WTC11 (cell line): ENCODE data around the gene EOGT. TPM values are rescaled to one million over a fixed set of nuclear protein-coding genes. Genes with fewer than 3 reads are reported as not detected.

ENCODE experiments used
- ATAC-seq: fragments of 200-7000 bp; cut with Tn5 transposase; 2 replicates; pipeline ENCODE4 v1.10.0; 2021; ENCODE audit warnings: mild to moderate bottlenecking, moderate library complexity
- CTCF ChIA-PET: fragments of 300-600 bp; sonication (Branson Sonifier 250); formaldehyde crosslinking; loops from one replicate; lab custom pipeline; 2021; ENCODE audit warnings: antibody characterized with exemption; lab: Charles Lee
- POLR2A ChIA-PET: fragments of 350-600 bp; sonication (Branson Sonifier 250); formaldehyde crosslinking; loops from one replicate; lab custom pipeline; 2021; ENCODE audit warnings: antibody characterized with exemption; lab: Charles Lee
- DNase-seq: peaks from one replicate; pipeline ENCODE4 v3.0.0; 2021; ENCODE audit warnings: low spot score
- H3K27ac Mint-ChIP-seq: 2 replicates; pipeline ENCODE4 v1.8.0; 2021; ENCODE audit warnings: mixed read lengths
- H3K27me3 Mint-ChIP-seq: 2 replicates; pipeline ENCODE4 v1.8.0; 2021; ENCODE audit warnings: low read depth, mild to moderate bottlenecking, moderate library complexity, mixed read lengths
- H3K36me3 Mint-ChIP-seq: 2 replicates; pipeline ENCODE4 v1.8.0; 2021; ENCODE audit warnings: mixed read lengths
- H3K4me1 Mint-ChIP-seq: 2 replicates; pipeline ENCODE4 v1.8.0; 2022; ENCODE audit warnings: mixed read lengths
- H3K4me3 Mint-ChIP-seq: 2 replicates; pipeline ENCODE4 v1.8.0; 2021; ENCODE audit warnings: mild to moderate bottlenecking, moderate library complexity, mixed read lengths
- H3K9me3 Mint-ChIP-seq: 2 replicates; pipeline ENCODE4 v1.8.0; 2021; ENCODE audit warnings: mixed read lengths
- ETV6 ChIP-seq: sonication (generic); formaldehyde crosslinking; IDR thresholded peaks from 2 replicates; pipeline ENCODE4 v1.8.1; 2022; ENCODE audit warnings: mild to moderate bottlenecking, missing genetic modification reagents
- NR1H2 ChIP-seq: sonication (generic); formaldehyde crosslinking; IDR thresholded peaks from 2 replicates; pipeline ENCODE4 v1.9.0; 2021; ENCODE audit warnings: mild to moderate bottlenecking, moderate library complexity, missing genetic modification reagents
- SMAD3 ChIP-seq: sonication (generic); formaldehyde crosslinking; IDR thresholded peaks from 2 replicates; pipeline ENCODE4 v1.8.0; 2022; ENCODE audit warnings: missing genetic modification reagents, mild to moderate bottlenecking, borderline replicate concordance
- SP1 ChIP-seq: sonication (generic); formaldehyde crosslinking; conservative IDR thresholded peaks from 2 replicates; pipeline ENCODE4 v1.8.1; 2022; ENCODE audit warnings: missing genetic modification reagents
- TCF7 ChIP-seq: sonication (generic); formaldehyde crosslinking; IDR thresholded peaks from 2 replicates; pipeline ENCODE4 v1.8.0; 2022; ENCODE audit warnings: mild to moderate bottlenecking, low read depth, missing genetic modification reagents, moderate library complexity
- ZNF121 ChIP-seq: sonication (generic); formaldehyde crosslinking; IDR thresholded peaks from 2 replicates; pipeline ENCODE4 v1.8.0; 2023; ENCODE audit warnings: missing genetic modification reagents
- ZNF423 ChIP-seq: fragments of 250-450 bp; sonication (Bioruptor Pico); IDR thresholded peaks from 2 replicates; pipeline ENCODE4 v2.1.2; 2022; ENCODE audit warnings: mild to moderate bottlenecking, moderate library complexity
- total RNA-seq: library from RNA; stranded (reverse); gene quantifications from 3 replicates; pipeline ENCODE4 v1.2.3, GENCODE V29; 2021
- TF ChIP-seq, protein P1 (sequence below): sonication (generic); formaldehyde crosslinking; IDR thresholded peaks from 2 replicates; pipeline ENCODE4 v1.8.1; 2023; ENCODE audit warnings: mild to moderate bottlenecking, missing genetic modification reagents, moderate library complexity
- TF ChIP-seq, protein P2 (sequence below): sonication (generic); formaldehyde crosslinking; IDR thresholded peaks from 2 replicates; pipeline ENCODE4 v1.8.1; 2022; ENCODE audit warnings: missing genetic modification reagents, borderline replicate concordance
- TF ChIP-seq, protein P3 (sequence below): fragments of 250-450 bp; sonication (Bioruptor Pico); IDR thresholded peaks from 2 replicates; pipeline ENCODE4 v1.9.0; 2021; ENCODE audit warnings: mild to moderate bottlenecking
- TF ChIP-seq, protein P4 (sequence below): fragments of 250-450 bp; sonication (Bioruptor Pico); IDR thresholded peaks from 2 replicates; pipeline ENCODE4 v1.9.0; 2021; ENCODE audit warnings: moderate library complexity, mild to moderate bottlenecking, inconsistent platforms, borderline replicate concordance
- TF ChIP-seq, protein P5 (sequence below): sonication (generic); formaldehyde crosslinking; IDR thresholded peaks from 2 replicates; pipeline ENCODE4 v1.8.1; 2023; ENCODE audit warnings: mild to moderate bottlenecking, missing genetic modification reagents, borderline replicate concordance
- TF ChIP-seq, protein P6 (sequence below): sonication (generic); formaldehyde crosslinking; IDR thresholded peaks from 2 replicates; pipeline ENCODE4 v1.8.0; 2023; ENCODE audit warnings: mild to moderate bottlenecking, missing genetic modification reagents
- TF ChIP-seq, protein P7 (sequence below): sonication (generic); formaldehyde crosslinking; IDR thresholded peaks from 2 replicates; pipeline ENCODE4 v1.8.1; 2023; ENCODE audit warnings: mild to moderate bottlenecking, missing genetic modification reagents
- TF ChIP-seq, protein P8 (sequence below): fragments of 250-450 bp; sonication (Bioruptor Pico); conservative IDR thresholded peaks from 2 replicates; pipeline ENCODE4 v1.9.0; 2021; ENCODE audit warnings: mild to moderate bottlenecking
- TF ChIP-seq, protein P9 (sequence below): sonication (generic); formaldehyde crosslinking; IDR thresholded peaks from 2 replicates; pipeline ENCODE4 v1.8.0; 2023; ENCODE audit warnings: missing genetic modification reagents

The EOGT gene
- total RNA-seq, 1 experiment from 2014 or later = 32.9 TPM

DNA sequence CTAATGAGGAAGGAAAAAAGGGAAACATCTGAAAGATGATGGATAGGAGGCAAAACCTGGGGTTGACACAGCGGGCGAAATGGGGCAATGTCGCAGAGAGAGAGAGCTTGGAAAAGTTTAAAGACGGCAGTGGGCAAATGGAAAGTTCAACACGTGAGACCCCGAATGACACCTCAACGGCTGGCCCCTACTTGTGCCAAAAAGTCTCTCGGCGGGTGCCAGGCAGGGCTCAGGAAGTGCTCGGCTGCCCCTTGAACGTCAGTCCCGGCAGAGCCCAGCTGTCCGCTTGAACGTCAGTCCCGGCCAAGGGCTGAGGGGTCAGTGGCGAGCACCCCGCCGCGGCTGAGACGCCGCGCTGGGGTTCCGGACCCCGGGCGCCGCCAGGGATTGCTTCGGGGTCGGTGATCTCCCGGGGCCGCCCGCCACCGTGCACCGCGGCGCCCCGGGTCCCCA lies 658 bp downstream of the EOGT start:
- CTCF ChIA-PET = interaction anchor here (0.5 to 2.3 kb wide), 4 partner anchors 13 to 1566 kb away, joined by 3 to 6 read pairs (median 4); partner anchors contain the start of gene TAFA4
- peak overlapping the region; percentile 80; the same call in 1 of the 2 replicates for H3K27ac Mint-ChIP-seq
- POLR2A ChIA-PET = interaction anchor here (1.0 to 1.9 kb wide), 2 partner anchors 39 to 81 kb away, joined by 3 to 7 read pairs; partner anchors contain the start of genes TAFA4 and TMF1
- no peak for TF ChIP-seq ETV6 (CRISPR knock-in tag)
- TF ChIP-seq, protein P1, sequence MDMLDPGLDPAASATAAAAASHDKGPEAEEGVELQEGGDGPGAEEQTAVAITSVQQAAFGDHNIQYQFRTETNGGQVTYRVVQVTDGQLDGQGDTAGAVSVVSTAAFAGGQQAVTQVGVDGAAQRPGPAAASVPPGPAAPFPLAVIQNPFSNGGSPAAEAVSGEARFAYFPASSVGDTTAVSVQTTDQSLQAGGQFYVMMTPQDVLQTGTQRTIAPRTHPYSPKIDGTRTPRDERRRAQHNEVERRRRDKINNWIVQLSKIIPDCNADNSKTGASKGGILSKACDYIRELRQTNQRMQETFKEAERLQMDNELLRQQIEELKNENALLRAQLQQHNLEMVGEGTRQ = no peak
- TF ChIP-seq, protein P2, sequence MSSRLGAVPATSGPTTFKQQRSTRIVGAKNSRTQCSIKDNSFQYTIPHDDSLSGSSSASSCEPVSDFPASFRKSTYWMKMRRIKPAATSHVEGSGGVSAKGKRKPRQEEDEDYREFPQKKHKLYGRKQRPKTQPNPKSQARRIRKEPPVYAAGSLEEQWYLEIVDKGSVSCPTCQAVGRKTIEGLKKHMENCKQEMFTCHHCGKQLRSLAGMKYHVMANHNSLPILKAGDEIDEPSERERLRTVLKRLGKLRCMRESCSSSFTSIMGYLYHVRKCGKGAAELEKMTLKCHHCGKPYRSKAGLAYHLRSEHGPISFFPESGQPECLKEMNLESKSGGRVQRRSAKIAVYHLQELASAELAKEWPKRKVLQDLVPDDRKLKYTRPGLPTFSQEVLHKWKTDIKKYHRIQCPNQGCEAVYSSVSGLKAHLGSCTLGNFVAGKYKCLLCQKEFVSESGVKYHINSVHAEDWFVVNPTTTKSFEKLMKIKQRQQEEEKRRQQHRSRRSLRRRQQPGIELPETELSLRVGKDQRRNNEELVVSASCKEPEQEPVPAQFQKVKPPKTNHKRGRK (CRISPR knock-in tag) = no peak
- TF ChIP-seq, protein P3, sequence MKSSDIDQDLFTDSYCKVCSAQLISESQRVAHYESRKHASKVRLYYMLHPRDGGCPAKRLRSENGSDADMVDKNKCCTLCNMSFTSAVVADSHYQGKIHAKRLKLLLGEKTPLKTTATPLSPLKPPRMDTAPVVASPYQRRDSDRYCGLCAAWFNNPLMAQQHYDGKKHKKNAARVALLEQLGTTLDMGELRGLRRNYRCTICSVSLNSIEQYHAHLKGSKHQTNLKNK (CRISPR knock-in tag) = no peak
- peak; percentile 4; the same call in 1 of the 2 replicates for TF ChIP-seq ZNF423
- TF ChIP-seq, protein P4, sequence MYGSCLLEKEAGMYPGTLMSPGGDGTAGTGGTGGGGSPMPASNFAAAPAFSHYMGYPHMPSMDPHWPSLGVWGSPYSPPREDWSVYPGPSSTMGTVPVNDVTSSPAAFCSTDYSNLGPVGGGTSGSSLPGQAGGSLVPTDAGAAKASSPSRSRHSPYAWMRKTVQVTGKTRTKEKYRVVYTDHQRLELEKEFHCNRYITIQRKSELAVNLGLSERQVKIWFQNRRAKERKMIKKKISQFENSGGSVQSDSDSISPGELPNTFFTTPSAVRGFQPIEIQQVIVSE (CRISPR knock-in tag) = no peak
- TF ChIP-seq, protein P5, sequence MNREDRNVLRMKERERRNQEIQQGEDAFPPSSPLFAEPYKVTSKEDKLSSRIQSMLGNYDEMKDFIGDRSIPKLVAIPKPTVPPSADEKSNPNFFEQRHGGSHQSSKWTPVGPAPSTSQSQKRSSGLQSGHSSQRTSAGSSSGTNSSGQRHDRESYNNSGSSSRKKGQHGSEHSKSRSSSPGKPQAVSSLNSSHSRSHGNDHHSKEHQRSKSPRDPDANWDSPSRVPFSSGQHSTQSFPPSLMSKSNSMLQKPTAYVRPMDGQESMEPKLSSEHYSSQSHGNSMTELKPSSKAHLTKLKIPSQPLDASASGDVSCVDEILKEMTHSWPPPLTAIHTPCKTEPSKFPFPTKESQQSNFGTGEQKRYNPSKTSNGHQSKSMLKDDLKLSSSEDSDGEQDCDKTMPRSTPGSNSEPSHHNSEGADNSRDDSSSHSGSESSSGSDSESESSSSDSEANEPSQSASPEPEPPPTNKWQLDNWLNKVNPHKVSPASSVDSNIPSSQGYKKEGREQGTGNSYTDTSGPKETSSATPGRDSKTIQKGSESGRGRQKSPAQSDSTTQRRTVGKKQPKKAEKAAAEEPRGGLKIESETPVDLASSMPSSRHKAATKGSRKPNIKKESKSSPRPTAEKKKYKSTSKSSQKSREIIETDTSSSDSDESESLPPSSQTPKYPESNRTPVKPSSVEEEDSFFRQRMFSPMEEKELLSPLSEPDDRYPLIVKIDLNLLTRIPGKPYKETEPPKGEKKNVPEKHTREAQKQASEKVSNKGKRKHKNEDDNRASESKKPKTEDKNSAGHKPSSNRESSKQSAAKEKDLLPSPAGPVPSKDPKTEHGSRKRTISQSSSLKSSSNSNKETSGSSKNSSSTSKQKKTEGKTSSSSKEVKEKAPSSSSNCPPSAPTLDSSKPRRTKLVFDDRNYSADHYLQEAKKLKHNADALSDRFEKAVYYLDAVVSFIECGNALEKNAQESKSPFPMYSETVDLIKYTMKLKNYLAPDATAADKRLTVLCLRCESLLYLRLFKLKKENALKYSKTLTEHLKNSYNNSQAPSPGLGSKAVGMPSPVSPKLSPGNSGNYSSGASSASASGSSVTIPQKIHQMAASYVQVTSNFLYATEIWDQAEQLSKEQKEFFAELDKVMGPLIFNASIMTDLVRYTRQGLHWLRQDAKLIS (CRISPR knock-in tag) = no peak
- peak; percentile 51; the same call in 1 of the 2 replicates for TF ChIP-seq ZNF121 (CRISPR knock-in tag)
- TF ChIP-seq, protein P6, sequence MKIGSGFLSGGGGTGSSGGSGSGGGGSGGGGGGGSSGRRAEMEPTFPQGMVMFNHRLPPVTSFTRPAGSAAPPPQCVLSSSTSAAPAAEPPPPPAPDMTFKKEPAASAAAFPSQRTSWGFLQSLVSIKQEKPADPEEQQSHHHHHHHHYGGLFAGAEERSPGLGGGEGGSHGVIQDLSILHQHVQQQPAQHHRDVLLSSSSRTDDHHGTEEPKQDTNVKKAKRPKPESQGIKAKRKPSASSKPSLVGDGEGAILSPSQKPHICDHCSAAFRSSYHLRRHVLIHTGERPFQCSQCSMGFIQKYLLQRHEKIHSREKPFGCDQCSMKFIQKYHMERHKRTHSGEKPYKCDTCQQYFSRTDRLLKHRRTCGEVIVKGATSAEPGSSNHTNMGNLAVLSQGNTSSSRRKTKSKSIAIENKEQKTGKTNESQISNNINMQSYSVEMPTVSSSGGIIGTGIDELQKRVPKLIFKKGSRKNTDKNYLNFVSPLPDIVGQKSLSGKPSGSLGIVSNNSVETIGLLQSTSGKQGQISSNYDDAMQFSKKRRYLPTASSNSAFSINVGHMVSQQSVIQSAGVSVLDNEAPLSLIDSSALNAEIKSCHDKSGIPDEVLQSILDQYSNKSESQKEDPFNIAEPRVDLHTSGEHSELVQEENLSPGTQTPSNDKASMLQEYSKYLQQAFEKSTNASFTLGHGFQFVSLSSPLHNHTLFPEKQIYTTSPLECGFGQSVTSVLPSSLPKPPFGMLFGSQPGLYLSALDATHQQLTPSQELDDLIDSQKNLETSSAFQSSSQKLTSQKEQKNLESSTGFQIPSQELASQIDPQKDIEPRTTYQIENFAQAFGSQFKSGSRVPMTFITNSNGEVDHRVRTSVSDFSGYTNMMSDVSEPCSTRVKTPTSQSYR (CRISPR knock-in tag) = no peak
- no peak for TF ChIP-seq NR1H2 (CRISPR knock-in tag)
- TF ChIP-seq, protein P7, sequence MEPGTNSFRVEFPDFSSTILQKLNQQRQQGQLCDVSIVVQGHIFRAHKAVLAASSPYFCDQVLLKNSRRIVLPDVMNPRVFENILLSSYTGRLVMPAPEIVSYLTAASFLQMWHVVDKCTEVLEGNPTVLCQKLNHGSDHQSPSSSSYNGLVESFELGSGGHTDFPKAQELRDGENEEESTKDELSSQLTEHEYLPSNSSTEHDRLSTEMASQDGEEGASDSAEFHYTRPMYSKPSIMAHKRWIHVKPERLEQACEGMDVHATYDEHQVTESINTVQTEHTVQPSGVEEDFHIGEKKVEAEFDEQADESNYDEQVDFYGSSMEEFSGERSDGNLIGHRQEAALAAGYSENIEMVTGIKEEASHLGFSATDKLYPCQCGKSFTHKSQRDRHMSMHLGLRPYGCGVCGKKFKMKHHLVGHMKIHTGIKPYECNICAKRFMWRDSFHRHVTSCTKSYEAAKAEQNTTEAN (CRISPR knock-in tag) = no peak
- TF ChIP-seq SP1 (CRISPR knock-in tag) = no peak
- TF ChIP-seq, protein P8, sequence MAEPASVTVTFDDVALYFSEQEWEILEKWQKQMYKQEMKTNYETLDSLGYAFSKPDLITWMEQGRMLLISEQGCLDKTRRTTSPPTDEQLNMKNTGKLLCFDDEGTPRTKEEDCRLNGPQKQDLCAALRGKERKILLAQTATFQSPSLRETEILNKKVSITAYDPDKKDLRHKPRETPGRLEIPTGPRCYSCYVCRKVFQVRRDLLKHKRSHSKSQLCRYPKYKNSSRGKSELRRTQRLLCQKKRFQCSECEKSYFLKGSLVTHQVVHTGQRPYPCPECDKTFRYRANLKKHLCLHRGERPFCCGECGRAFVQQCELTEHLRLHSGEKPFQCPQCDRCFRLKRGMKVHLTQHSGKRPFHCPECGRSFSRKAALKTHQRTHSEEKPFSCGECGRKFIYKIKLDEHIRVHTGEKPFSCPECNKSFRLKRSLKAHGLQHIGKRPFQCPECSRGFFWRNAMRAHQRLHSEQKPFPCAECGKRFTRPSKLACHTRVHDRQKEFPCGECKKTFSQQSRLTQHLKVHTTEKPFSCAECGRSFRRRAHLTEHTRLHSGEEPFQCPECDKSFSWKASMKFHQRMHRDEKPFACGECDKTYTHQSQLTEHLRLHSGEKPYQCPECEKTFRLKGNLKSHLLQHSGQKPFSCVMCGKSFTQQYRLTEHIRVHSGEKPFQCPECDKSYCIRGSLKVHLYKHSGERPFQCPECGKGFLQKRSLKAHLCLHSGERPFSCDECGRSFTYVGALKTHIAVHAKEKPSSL = no peak
- TF ChIP-seq TCF7 (CRISPR knock-in tag) = no peak
- TF ChIP-seq SMAD3 = no peak
- TF ChIP-seq, protein P9, sequence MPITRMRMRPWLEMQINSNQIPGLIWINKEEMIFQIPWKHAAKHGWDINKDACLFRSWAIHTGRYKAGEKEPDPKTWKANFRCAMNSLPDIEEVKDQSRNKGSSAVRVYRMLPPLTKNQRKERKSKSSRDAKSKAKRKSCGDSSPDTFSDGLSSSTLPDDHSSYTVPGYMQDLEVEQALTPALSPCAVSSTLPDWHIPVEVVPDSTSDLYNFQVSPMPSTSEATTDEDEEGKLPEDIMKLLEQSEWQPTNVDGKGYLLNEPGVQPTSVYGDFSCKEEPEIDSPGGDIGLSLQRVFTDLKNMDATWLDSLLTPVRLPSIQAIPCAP (CRISPR knock-in tag) = no peak

More for the DNA sequence above, 658 bp downstream of the EOGT start:
- Mint-ChIP-seq H3K9me3 (no peaks in the 10 kb centered on the region; the same call in 1 of the 2 replicates), H3K4me1 (peaks cover 76% of the 10 kb centered on the region), H3K36me3 (peaks cover 22% of the 10 kb centered on the region), H3K4me3 (peak overlapping the region; percentile 78), H3K27me3 (peaks cover 3% of the 10 kb centered on the region; the same call in 1 of the 2 replicates)
- DNase-seq (peak; percentile 47), ATAC-seq (peak; percentile 14)
